Fibroblast of lung (primary cell): ENCODE results near the gene FAM47E. TPM values are rescaled to one million over a fixed set of nuclear protein-coding genes. Genes with fewer than 3 reads are reported as not detected.

ENCODE experiments used
- DNase-seq, 2 donors: peaks; one replicate each; pipeline versions ENCODE4 v3.0.0 to v3.0.0-alpha.2; 2010; ENCODE audit warnings: low read depth in 2 of 2
- H2AFZ ChIP-seq: 2 replicates; pipeline ENCODE4 v1.5.1; 2012; ENCODE audit warnings: low read length, control low read depth, inconsistent platforms
- H3K27ac ChIP-seq: 2 replicates; pipeline ENCODE4 v1.5.1; 2011; ENCODE audit warnings: low read length, control low read depth; ENCODE audit not compliant: insufficient read depth
- H3K27me3 ChIP-seq: 2 replicates; pipeline ENCODE4 v1.5.1; 2011; ENCODE audit warnings: mild to moderate bottlenecking, low read length; ENCODE audit not compliant: control insufficient read depth, insufficient read depth
- H3K36me3 ChIP-seq: 2 replicates; pipeline ENCODE4 v1.5.1; 2011; ENCODE audit warnings: low read length; ENCODE audit not compliant: control insufficient read depth, insufficient read depth
- H3K4me1 ChIP-seq: 2 replicates; pipeline ENCODE4 v1.5.1; 2011; ENCODE audit warnings: low read length; ENCODE audit not compliant: control insufficient read depth, insufficient read depth; ENCODE audit errors: extremely low read depth
- H3K4me2 ChIP-seq: 2 replicates; pipeline ENCODE4 v1.5.1; 2011; ENCODE audit warnings: low read length, control low read depth; ENCODE audit not compliant: insufficient read depth; ENCODE audit errors: extremely low read depth
- H3K4me3 ChIP-seq, 4 experiments: fragments of 200-600 bp in 1 of 4; sonication (generic) in 1 of 4; replicated peaks in 1 of 4; 2 replicates each; pipeline ENCODE4 v1.5.1; 2011 to 2016; ENCODE audit warnings: low read length in 4 of 4, low read depth in 3 of 4, mild to moderate bottlenecking in 3 of 4, control low read depth in 2 of 4, inconsistent platforms in 1 of 4, mixed read lengths in 1 of 4; ENCODE audit not compliant: insufficient read depth in 1 of 4; ENCODE audit errors: control extremely low read depth in 1 of 4
- H3K79me2 ChIP-seq: 2 replicates; pipeline ENCODE4 v1.5.1; 2012; ENCODE audit warnings: mild to moderate bottlenecking, low read length, inconsistent platforms; ENCODE audit not compliant: control insufficient read depth, insufficient read depth
- H3K9ac ChIP-seq: 2 replicates; pipeline ENCODE4 v1.5.1; 2011; ENCODE audit warnings: mild to moderate bottlenecking, low read length, control low read depth; ENCODE audit not compliant: insufficient read depth
- H3K9me3 ChIP-seq: 2 replicates; pipeline ENCODE4 v1.5.1; 2012; ENCODE audit warnings: low read depth, low read length; ENCODE audit not compliant: control insufficient read depth, insufficient read depth
- H4K20me1 ChIP-seq: 2 replicates; pipeline ENCODE4 v1.5.1; 2011; ENCODE audit warnings: low read length; ENCODE audit not compliant: control insufficient read depth, insufficient read depth; ENCODE audit errors: extremely low read depth
- EZH2 ChIP-seq: IDR thresholded peaks from 2 replicates; pipeline ENCODE4 v1.5.1; 2012; ENCODE audit warnings: low read length, control low read depth, mild to moderate bottlenecking; ENCODE audit errors: missing control alignments
- polyA plus RNA-seq, 2 donors: library from polyadenylated mRNA; depleted of rRNA in 1 of 2; stranded (reverse) in 1 of 2; unstranded in 1 of 2; fragments of >200 nt; gene quantifications; 2 replicates each; pipeline ENCODE4 v1.2.1, GENCODE V29; 2011 to 2012; ENCODE audit warnings: missing spikeins in 1 of 2
- total RNA-seq: library from RNA; depleted of rRNA; stranded (reverse); fragments of >200 nt; gene quantifications from 2 replicates; pipeline ENCODE4 v1.2.1, GENCODE V29; 2014
- TF ChIP-seq, protein P1 (sequence below), 2 donors: IDR thresholded peaks in 1 of 2; conservative IDR thresholded peaks in 1 of 2; 1 replicate in 1 of 2; 2 replicates in 1 of 2; pipeline ENCODE4 v1.5.1; 2011 to 2012; ENCODE audit warnings: low read length in 2 of 2, control low read depth in 1 of 2, inconsistent platforms in 1 of 2, low read depth in 1 of 2, mild to moderate bottlenecking in 1 of 2

Gene FAM47E
- total and polyA plus RNA-seq, 2 donors (not counting 1 experiment from before 2014, with no cell fraction given), result 0.12 to 0.99 TPM

DNA sequence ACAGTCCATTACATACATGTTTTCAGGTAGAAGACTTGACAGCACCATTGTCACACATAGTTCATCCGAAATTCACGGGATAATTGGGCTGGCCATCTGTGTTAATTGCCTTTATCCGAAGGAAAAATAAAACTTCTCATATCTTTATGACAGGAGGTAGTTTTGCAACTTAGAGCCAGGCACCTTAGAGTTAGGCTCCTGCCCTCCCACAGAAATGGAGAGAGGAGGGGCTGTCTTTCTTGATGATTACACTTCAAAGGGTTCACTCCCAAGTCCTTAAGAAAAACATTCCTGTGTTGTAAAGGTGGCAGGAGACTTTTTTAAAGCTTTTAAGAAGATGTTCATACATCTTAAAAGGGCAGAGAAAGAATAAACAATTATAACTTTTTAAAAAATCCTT, 27.4 kb upstream of the FAM47E start:
- Histone ChIP-seq H3K79me2 (no peaks in the 10 kb centered on the region), H3K9me3 (no peaks in the 10 kb centered on the region), H3K36me3 (no peaks in the 10 kb centered on the region), H2AFZ (no peak overlapping the region), H3K4me1 (peaks cover 2% of the 10 kb centered on the region), H3K27ac (no peak overlapping the region), H3K27me3 (no peaks in the 10 kb centered on the region), H4K20me1 (no peaks in the 10 kb centered on the region), H3K4me3 (no peak overlapping the region), H3K4me2 (no peak overlapping the region), H3K9ac (no peak overlapping the region)
- TF ChIP-seq, protein P1, sequence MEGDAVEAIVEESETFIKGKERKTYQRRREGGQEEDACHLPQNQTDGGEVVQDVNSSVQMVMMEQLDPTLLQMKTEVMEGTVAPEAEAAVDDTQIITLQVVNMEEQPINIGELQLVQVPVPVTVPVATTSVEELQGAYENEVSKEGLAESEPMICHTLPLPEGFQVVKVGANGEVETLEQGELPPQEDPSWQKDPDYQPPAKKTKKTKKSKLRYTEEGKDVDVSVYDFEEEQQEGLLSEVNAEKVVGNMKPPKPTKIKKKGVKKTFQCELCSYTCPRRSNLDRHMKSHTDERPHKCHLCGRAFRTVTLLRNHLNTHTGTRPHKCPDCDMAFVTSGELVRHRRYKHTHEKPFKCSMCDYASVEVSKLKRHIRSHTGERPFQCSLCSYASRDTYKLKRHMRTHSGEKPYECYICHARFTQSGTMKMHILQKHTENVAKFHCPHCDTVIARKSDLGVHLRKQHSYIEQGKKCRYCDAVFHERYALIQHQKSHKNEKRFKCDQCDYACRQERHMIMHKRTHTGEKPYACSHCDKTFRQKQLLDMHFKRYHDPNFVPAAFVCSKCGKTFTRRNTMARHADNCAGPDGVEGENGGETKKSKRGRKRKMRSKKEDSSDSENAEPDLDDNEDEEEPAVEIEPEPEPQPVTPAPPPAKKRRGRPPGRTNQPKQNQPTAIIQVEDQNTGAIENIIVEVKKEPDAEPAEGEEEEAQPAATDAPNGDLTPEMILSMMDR (conservative IDR thresholded peaks at IDR 0.05 in 1 of 2, IDR thresholded peaks at IDR 0.05 in 1 of 2; ENCODE audit: low read depth in 1 of 2, low read length in 2 of 2), result no peak
- TF ChIP-seq EZH2, result no peak
- no peak for DNase-seq

DNA sequence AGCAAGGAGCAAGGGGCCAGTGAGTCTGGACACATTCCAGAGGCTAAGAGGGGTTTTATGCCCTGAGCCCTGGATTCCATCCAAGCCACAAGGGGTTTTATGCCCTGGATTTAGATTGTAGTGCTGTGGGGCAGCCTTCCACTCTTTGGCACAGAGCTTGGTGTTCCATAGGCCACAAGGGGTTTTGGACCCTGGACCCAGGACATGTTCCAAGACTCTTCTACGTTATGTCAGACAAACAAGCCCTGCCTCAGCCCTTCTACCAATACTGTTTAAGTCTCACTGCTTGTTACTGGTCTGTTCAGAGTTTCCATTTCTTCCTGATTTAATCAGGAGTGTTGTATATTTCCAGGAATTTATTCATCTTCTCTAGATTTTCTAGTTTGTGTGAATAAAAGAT, 25.1 kb upstream of the FAM47E start:
- Histone ChIP-seq H3K4me2 (no peak overlapping the region), H2AFZ (no peak overlapping the region), H3K27ac (no peak overlapping the region), H3K27me3 (no peaks in the 10 kb centered on the region), H3K4me3 (no peak overlapping the region), H3K4me1 (no peaks in the 10 kb centered on the region), H4K20me1 (no peaks in the 10 kb centered on the region), H3K36me3 (no peaks in the 10 kb centered on the region), H3K9me3 (no peaks in the 10 kb centered on the region), H3K9ac (no peak overlapping the region), H3K79me2 (no peaks in the 10 kb centered on the region)
- TF ChIP-seq, protein P1 (conservative IDR thresholded peaks at IDR 0.05 in 1 of 2, IDR thresholded peaks at IDR 0.05 in 1 of 2; ENCODE audit: low read depth in 1 of 2, low read length in 2 of 2), result no peak
- no peak for TF ChIP-seq EZH2
- no peak for DNase-seq

DNA sequence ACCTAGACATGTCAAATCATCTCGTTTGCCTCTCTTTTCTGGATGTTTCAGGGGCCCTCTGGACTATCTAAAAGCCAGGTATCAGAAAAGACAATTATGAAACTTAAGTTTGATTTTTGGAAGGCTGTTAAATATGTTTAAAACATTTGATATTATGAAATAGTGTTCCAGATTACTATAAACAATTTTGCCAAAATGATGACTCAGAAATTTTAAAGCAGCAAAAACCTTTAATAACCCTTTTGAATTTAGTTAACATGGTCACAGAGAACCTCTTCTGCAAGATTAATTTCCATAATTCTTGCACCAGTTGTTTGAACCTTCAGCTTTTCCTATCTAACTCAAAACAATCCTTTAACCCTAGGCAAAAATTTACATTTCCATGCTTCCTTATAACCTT, 18.8 kb upstream of the FAM47E start:
- peak in 1 of 2 donors; percentile 65 for DNase-seq
- Histone ChIP-seq H3K4me1 (peaks cover 3% of the 10 kb centered on the region), H3K4me3 (no peak overlapping the region), H3K9me3 (no peaks in the 10 kb centered on the region), H3K27ac (no peak overlapping the region), H4K20me1 (no peaks in the 10 kb centered on the region), H2AFZ (no peak overlapping the region), H3K9ac (no peak overlapping the region), H3K4me2 (no peak overlapping the region), H3K27me3 (no peaks in the 10 kb centered on the region), H3K36me3 (no peaks in the 10 kb centered on the region), H3K79me2 (no peaks in the 10 kb centered on the region)
- TF ChIP-seq, protein P1 (conservative IDR thresholded peaks at IDR 0.05 in 1 of 2, IDR thresholded peaks at IDR 0.05 in 1 of 2; ENCODE audit: low read depth in 1 of 2, low read length in 2 of 2), result no peak
- no peak for TF ChIP-seq EZH2
